GM23338 (cell line): Measurements from ENCODE around the gene EVX2. TPM values are rescaled to one million over a fixed set of nuclear protein-coding genes. Genes with fewer than 3 reads are reported as not detected.

Experiments used
- CREB1 ChIP-seq: fragments of 250-450 bp; sonication (Bioruptor Pico); IDR thresholded peaks from 2 replicates; pipeline ENCODE4 v1.5.0; 2020; ENCODE audit warnings: low read depth, mild to moderate bottlenecking, moderate library complexity
- CTCF ChIP-seq, 2 experiments: fragments of 200-600 bp in 1 of 2; sonication (generic) in 1 of 2; conservative IDR thresholded peaks; 2 replicates each; pipeline versions ENCODE4 v1.5.1 to v1.6.1; 2016 to 2017; ENCODE audit warnings: antibody characterized with exemption in 2 of 2, low read depth in 2 of 2, mild to moderate bottlenecking in 2 of 2, moderate library complexity in 1 of 2
- JUNB ChIP-seq: IDR thresholded peaks from one replicate; pipeline ENCODE4 v1.6.1; 2016; ENCODE audit warnings: antibody characterized with exemption; ENCODE audit not compliant: unreplicated experiment
- ZNF331 ChIP-seq: fragments of 250-450 bp; sonication (Bioruptor Pico); IDR thresholded peaks from 2 replicates; pipeline ENCODE4 v1.5.0; 2020; ENCODE audit warnings: low read depth, mild to moderate bottlenecking, moderate library complexity
- polyA plus RNA-seq: library from polyadenylated mRNA; unstranded; fragments of >200 nt; fragmentation: Nextera tagmentation; extraction: Ambion mirVana; gene quantifications from 2 replicates; pipeline ENCODE4 v1.2.1, GENCODE V29; 2016
- total RNA-seq: library from RNA; depleted of rRNA; stranded (reverse); fragments of >200 nt; shearing (Covaris generic); gene quantifications from 2 replicates; pipeline ENCODE4 v1.2.3, GENCODE V29; 2014; rRNA removed
- TF ChIP-seq, protein P1 (sequence below): IDR thresholded peaks from one replicate; pipeline ENCODE4 v1.6.1; 2018; ENCODE audit warnings: antibody characterized with exemption; ENCODE audit not compliant: unreplicated experiment

The EVX2 gene
- total and polyA plus RNA-seq, 2 experiments from 2014 or later, result 0.03 TPM; not detected in 1

DNA sequence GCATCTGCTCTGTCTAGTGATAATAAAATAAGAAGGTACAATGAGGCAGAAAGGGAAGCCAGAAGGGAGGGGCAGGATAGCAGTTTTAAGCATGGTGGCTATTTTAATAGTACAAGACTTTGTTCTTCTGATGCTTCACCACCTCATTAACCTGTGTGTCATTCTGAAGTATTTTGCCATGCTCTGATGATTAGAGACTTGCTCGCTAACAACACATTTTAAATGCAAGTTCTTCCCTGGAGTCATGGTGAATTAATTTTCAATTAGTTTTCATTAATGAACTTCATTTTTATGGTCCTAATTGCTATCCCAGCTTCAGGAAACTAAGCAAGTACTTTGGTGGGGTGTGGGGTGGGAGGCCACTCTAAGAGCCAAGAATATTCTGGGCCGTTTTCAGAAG lies 56.0 kb downstream of the EVX2 start (continued):
- TF ChIP-seq CTCF (conservative IDR thresholded peaks at IDR 0.05; ENCODE audit: low read depth in 2 of 2) (no peak), JUNB (no peak), ZNF331 (CRISPR knock-in tag) (no peak), CREB1 (CRISPR knock-in tag) (no peak)
- TF ChIP-seq, protein P1, sequence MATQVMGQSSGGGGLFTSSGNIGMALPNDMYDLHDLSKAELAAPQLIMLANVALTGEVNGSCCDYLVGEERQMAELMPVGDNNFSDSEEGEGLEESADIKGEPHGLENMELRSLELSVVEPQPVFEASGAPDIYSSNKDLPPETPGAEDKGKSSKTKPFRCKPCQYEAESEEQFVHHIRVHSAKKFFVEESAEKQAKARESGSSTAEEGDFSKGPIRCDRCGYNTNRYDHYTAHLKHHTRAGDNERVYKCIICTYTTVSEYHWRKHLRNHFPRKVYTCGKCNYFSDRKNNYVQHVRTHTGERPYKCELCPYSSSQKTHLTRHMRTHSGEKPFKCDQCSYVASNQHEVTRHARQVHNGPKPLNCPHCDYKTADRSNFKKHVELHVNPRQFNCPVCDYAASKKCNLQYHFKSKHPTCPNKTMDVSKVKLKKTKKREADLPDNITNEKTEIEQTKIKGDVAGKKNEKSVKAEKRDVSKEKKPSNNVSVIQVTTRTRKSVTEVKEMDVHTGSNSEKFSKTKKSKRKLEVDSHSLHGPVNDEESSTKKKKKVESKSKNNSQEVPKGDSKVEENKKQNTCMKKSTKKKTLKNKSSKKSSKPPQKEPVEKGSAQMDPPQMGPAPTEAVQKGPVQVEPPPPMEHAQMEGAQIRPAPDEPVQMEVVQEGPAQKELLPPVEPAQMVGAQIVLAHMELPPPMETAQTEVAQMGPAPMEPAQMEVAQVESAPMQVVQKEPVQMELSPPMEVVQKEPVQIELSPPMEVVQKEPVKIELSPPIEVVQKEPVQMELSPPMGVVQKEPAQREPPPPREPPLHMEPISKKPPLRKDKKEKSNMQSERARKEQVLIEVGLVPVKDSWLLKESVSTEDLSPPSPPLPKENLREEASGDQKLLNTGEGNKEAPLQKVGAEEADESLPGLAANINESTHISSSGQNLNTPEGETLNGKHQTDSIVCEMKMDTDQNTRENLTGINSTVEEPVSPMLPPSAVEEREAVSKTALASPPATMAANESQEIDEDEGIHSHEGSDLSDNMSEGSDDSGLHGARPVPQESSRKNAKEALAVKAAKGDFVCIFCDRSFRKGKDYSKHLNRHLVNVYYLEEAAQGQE, result no peak

Other genes with a start within 250 kb of the EVX2 start
- gene LNPK, start 81.7 kb downstream of the EVX2 start, total RNA-seq, result 6.1 and 8.1 TPM in 2 replicates
- 5.2 and 5.4 TPM in 2 replicates for gene LNPK, start 81.7 kb downstream of the EVX2 start, polyA plus RNA-seq
- 0.47 TPM in 1 of 2 replicates, not detected in the other for gene HOXD13, start 8.8 kb upstream of the EVX2 start, total RNA-seq
- gene HOXD13, start 8.8 kb upstream of the EVX2 start, polyA plus RNA-seq, result not detected in 2 replicates
- gene HOXD12, start 15.8 kb upstream of the EVX2 start, total RNA-seq, result not detected in 2 replicates
- gene HOXD12, start 15.8 kb upstream of the EVX2 start, polyA plus RNA-seq, result not detected in 2 replicates
- not detected in 2 replicates for gene HOXD11, start 23.3 kb upstream of the EVX2 start, total RNA-seq
- not detected in 2 replicates for gene HOXD11, start 23.3 kb upstream of the EVX2 start, polyA plus RNA-seq
- gene HOXD10, start 32.8 kb upstream of the EVX2 start, total RNA-seq, result not detected in 2 replicates
- gene HOXD10, start 32.8 kb upstream of the EVX2 start, polyA plus RNA-seq, result not detected in 2 replicates
- gene HOXD9, start 38.8 kb upstream of the EVX2 start, total RNA-seq, result not detected in 2 replicates
- not detected in 2 replicates for gene HOXD9, start 38.8 kb upstream of the EVX2 start, polyA plus RNA-seq
- not detected in 2 replicates for gene HOXD8, start 45.7 kb upstream of the EVX2 start, total RNA-seq
- gene HOXD8, start 45.7 kb upstream of the EVX2 start, polyA plus RNA-seq, result not detected in 2 replicates
- gene HOXD4, start 67.6 kb upstream of the EVX2 start, total RNA-seq, result not detected in 2 replicates
- not detected in 2 replicates for gene HOXD4, start 67.6 kb upstream of the EVX2 start, polyA plus RNA-seq
- gene HOXD3, start 73.3 kb upstream of the EVX2 start, total RNA-seq, result not detected in 2 replicates
- not detected in 2 replicates for gene HOXD3, start 73.3 kb upstream of the EVX2 start, polyA plus RNA-seq
- gene HOXD1, start 104.7 kb upstream of the EVX2 start, total RNA-seq, result 0.39 TPM in 1 of 2 replicates, not detected in the other
- gene HOXD1, start 104.7 kb upstream of the EVX2 start, polyA plus RNA-seq, result not detected in 2 replicates
- 37.5 and 51.8 TPM in 2 replicates for gene MTX2, start 185.5 kb upstream of the EVX2 start, total RNA-seq
- gene MTX2, start 185.5 kb upstream of the EVX2 start, polyA plus RNA-seq, result 81.7 and 93.4 TPM in 2 replicates